B cell (primary cell): ENCODE data around the gene RSPO3.

Source experiments
- EZH2 ChIP-seq: IDR thresholded peaks from 2 replicates; pipeline ENCODE4 v1.6.1; 2012; ENCODE audit warnings: borderline replicate concordance, low read depth, mild to moderate bottlenecking, moderate library complexity, low read length; ENCODE audit not compliant: insufficient read depth, poor library complexity, severe bottlenecking
- TF ChIP-seq, protein P1 (sequence below): fragments of 200-600 bp; IDR thresholded peaks from one replicate; pipeline ENCODE4 v1.8.0; 2022; ENCODE audit warnings: antibody characterized with exemption, mild to moderate bottlenecking

GRCh38 chr6:127094791-127095190, 23.7 kb upstream of the RSPO3 start:
- TF ChIP-seq, protein P1, sequence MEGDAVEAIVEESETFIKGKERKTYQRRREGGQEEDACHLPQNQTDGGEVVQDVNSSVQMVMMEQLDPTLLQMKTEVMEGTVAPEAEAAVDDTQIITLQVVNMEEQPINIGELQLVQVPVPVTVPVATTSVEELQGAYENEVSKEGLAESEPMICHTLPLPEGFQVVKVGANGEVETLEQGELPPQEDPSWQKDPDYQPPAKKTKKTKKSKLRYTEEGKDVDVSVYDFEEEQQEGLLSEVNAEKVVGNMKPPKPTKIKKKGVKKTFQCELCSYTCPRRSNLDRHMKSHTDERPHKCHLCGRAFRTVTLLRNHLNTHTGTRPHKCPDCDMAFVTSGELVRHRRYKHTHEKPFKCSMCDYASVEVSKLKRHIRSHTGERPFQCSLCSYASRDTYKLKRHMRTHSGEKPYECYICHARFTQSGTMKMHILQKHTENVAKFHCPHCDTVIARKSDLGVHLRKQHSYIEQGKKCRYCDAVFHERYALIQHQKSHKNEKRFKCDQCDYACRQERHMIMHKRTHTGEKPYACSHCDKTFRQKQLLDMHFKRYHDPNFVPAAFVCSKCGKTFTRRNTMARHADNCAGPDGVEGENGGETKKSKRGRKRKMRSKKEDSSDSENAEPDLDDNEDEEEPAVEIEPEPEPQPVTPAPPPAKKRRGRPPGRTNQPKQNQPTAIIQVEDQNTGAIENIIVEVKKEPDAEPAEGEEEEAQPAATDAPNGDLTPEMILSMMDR: no peak
- no peak for TF ChIP-seq EZH2
